SU-DHL-6 (cell line): ENCODE results near the gene SURF2.

Source experiments
- H2AFZ ChIP-seq: fragments of 200-600 bp; sonication (generic); 2 replicates; pipeline ENCODE4 v1.6.1; 2014; ENCODE audit warnings: low read depth, mild to moderate bottlenecking, moderate library complexity, mixed read lengths, antibody characterized with exemption, low read length; ENCODE audit not compliant: severe bottlenecking
- H3F3A ChIP-seq: fragments of 200-600 bp; shearing (Covaris generic); 2 replicates; pipeline ENCODE4 v1.6.0; 2016; ENCODE audit warnings: antibody characterized with exemption, mild to moderate bottlenecking; ENCODE audit not compliant: insufficient read depth
- H3K27ac ChIP-seq: fragments of 200-600 bp; sonication (generic); 2 replicates; pipeline ENCODE4 v1.5.1; 2016; ENCODE audit warnings: low read depth, mild to moderate bottlenecking, low read length, moderate library complexity, mixed read lengths
- H3K27me3 ChIP-seq: fragments of 200-600 bp; sonication (generic), shearing (Covaris generic); 2 replicates; pipeline ENCODE4 v1.6.0; 2014; ENCODE audit warnings: mild to moderate bottlenecking, low read length
- H3K36me3 ChIP-seq: fragments of 200-600 bp; sonication (generic); 2 replicates; pipeline ENCODE4 v1.6.1; 2014; ENCODE audit warnings: mild to moderate bottlenecking, low read length, mixed read lengths
- H3K4me2 ChIP-seq: fragments of 300-600, 200-600 bp; shearing (Covaris generic), sonication (generic); 2 replicates; pipeline ENCODE4 v1.6.0; 2014; ENCODE audit warnings: low read length, low read depth, mild to moderate bottlenecking; ENCODE audit not compliant: poor library complexity, severe bottlenecking
- H3K4me3 ChIP-seq: fragments of 200-600 bp; sonication (generic); 2 replicates; pipeline ENCODE4 v1.5.1; 2014; ENCODE audit warnings: antibody characterized with exemption, low read length, mild to moderate bottlenecking, mixed read lengths; ENCODE audit not compliant: insufficient read depth, poor library complexity, severe bottlenecking
- H3K79me2 ChIP-seq: fragments of 200-600 bp; sonication (generic); 2 replicates; pipeline ENCODE4 v1.6.1; 2014; ENCODE audit warnings: mild to moderate bottlenecking, low read length, moderate library complexity; ENCODE audit not compliant: insufficient read depth
- H3K9ac ChIP-seq: fragments of 200-600 bp; sonication (generic); 2 replicates; pipeline ENCODE4 v1.7.0; 2014; ENCODE audit warnings: mild to moderate bottlenecking, low read length
- H3K9me2 ChIP-seq: fragments of 200-600 bp; sonication (generic); replicated peaks from 2 replicates; pipeline ENCODE4 v1.6.1; 2014; ENCODE audit warnings: low read length; ENCODE audit not compliant: insufficient read depth
- H3K9me3 ChIP-seq: fragments of 200-600 bp; sonication (generic); 2 replicates; pipeline ENCODE4 v1.6.1; 2014; ENCODE audit warnings: low read length, mixed read lengths; ENCODE audit not compliant: insufficient read depth
- H4K20me1 ChIP-seq: fragments of 200-600 bp; sonication (generic); 2 replicates; pipeline ENCODE4 v1.6.1; 2014; ENCODE audit warnings: low read depth, mild to moderate bottlenecking, antibody characterized with exemption, low read length, moderate library complexity, mixed read lengths
- CTCF ChIP-seq: fragments of 200-600 bp; sonication (generic); IDR thresholded peaks from one replicate; pipeline ENCODE4 v1.5.1; 2017; ENCODE audit warnings: antibody characterized with exemption, mild to moderate bottlenecking, low read length, moderate library complexity; ENCODE audit not compliant: insufficient read depth, poor library complexity, severe bottlenecking
- EZH2phosphoT487 ChIP-seq: fragments of 200-600 bp; sonication (generic), shearing (Covaris generic); conservative IDR thresholded peaks from 2 replicates; pipeline ENCODE4 v1.6.1; 2018; ENCODE audit warnings: mild to moderate bottlenecking, antibody characterized with exemption, low read length, moderate library complexity, mixed read lengths

The SURF2 gene

GRCh38 chr9:133341369-133342068 is 14.8 kb upstream of the SURF2 start:
- TF ChIP-seq EZH2phosphoT487 (no peak), CTCF (no peak)
- no peak overlapping the region for H3K27ac ChIP-seq
- H3F3A ChIP-seq = peaks cover 9% of the 10 kb centered on the region
- H3K9me3 ChIP-seq = no peaks in the 10 kb centered on the region
- H2AFZ ChIP-seq = no peak overlapping the region
- H3K79me2 ChIP-seq = peaks cover 6% of the 10 kb centered on the region
- no peak overlapping the region for H3K9ac ChIP-seq
- H3K9me2 ChIP-seq = no peaks in the 10 kb centered on the region
- no peaks in the 10 kb centered on the region for H3K36me3 ChIP-seq
- no peak overlapping the region for H3K4me2 ChIP-seq
- H3K27me3 ChIP-seq = no peaks in the 10 kb centered on the region
- H3K4me3 ChIP-seq = no peak overlapping the region
- H4K20me1 ChIP-seq = no peaks in the 10 kb centered on the region

- Histone ChIP-seq H3K4me2 (no peak overlapping the region), H3K9me2 (no peaks in the 10 kb centered on the region), H3K9me3 (no peaks in the 10 kb centered on the region), H4K20me1 (no peaks in the 10 kb centered on the region), H3K27ac (no peak overlapping the region), H3F3A (peaks cover 8% of the 10 kb centered on the region), H2AFZ (no peak overlapping the region), H3K9ac (no peak overlapping the region), H3K36me3 (no peaks in the 10 kb centered on the region), H3K27me3 (no peaks in the 10 kb centered on the region), H3K79me2 (peaks cover 11% of the 10 kb centered on the region), H3K4me3 (no peak overlapping the region)
- TF ChIP-seq EZH2phosphoT487 (no peak), CTCF (no peak)
Measured at GRCh38 chr9:133342069-133342406, 14.3 kb upstream of the SURF2 start.

- Histone ChIP-seq H3K9ac (no peak overlapping the region), H3K79me2 (peaks cover 16% of the 10 kb centered on the region), H3K4me2 (no peak overlapping the region), H3K9me3 (no peaks in the 10 kb centered on the region), H2AFZ (no peak overlapping the region), H3K27ac (no peak overlapping the region), H3K4me3 (no peak overlapping the region), H3K36me3 (no peaks in the 10 kb centered on the region), H3K9me2 (no peaks in the 10 kb centered on the region), H3K27me3 (no peaks in the 10 kb centered on the region), H3F3A (peaks cover 3% of the 10 kb centered on the region; the same call in 1 of the 2 replicates), H4K20me1 (no peaks in the 10 kb centered on the region)
- no peak for TF ChIP-seq CTCF
- TF ChIP-seq EZH2phosphoT487 = no peak
Measured at GRCh38 chr9:133342570-133342969, 13.8 kb upstream of the SURF2 start.
